H1 (cell line): Measurements from ENCODE around the gene TMEM161A. TPM values are rescaled to one million over a fixed set of nuclear protein-coding genes. Genes with fewer than 3 reads are reported as not detected.

Experiments
- CTCF ChIA-PET: fragments of 300-600 bp; sonication (Branson Sonifier 250); formaldehyde crosslinking; loops from one replicate; lab custom pipeline; 2021; ENCODE audit not compliant: partially characterized antibody; lab: Charles Lee
- POLR2A ChIA-PET: fragments of 300-600 bp; sonication (Branson Sonifier 250); formaldehyde crosslinking; loops from one replicate; lab custom pipeline; 2021; ENCODE audit warnings: inconsistent platforms; ENCODE audit not compliant: partially characterized antibody; lab: Charles Lee
- DNase-seq, 2 experiments: peaks; one replicate each; pipeline versions ENCODE4 v3.0.0 to v3.0.0-alpha.2; 2010 to 2022; ENCODE audit warnings: low spot score in 2 of 2, low read depth in 1 of 2, mixed read lengths in 1 of 2
- FAIRE-seq: peaks from 2 replicates; lab custom pipeline; 2011; peaks lifted over from hg19 to GRCh38; lab: Jason Lieb, UNC
- H2AFZ ChIP-seq: 2 replicates; pipeline ENCODE4 v1.8.1; 2012; ENCODE audit warnings: low read length, inconsistent platforms
- H2AK5ac ChIP-seq: 2 replicates; pipeline ENCODE4 v1.6.1; 2013; ENCODE audit warnings: low read depth, low read length
- H2BK120ac ChIP-seq: replicated peaks from 2 replicates; pipeline ENCODE3; 2013; ENCODE audit warnings: low read depth, low read length, inconsistent platforms
- H2BK12ac ChIP-seq: 2 replicates; pipeline ENCODE4 v1.6.1; 2013; ENCODE audit warnings: low read depth, low read length
- H2BK15ac ChIP-seq: 2 replicates; pipeline ENCODE4 v1.6.1; 2013; ENCODE audit warnings: low read length
- H2BK20ac ChIP-seq: 2 replicates; pipeline ENCODE4 v1.6.1; 2013; ENCODE audit warnings: low read length
- H2BK5ac ChIP-seq: 2 replicates; pipeline ENCODE4 v1.6.1; 2013; ENCODE audit warnings: low read depth, low read length
- H3K14ac ChIP-seq: 2 replicates; pipeline ENCODE4 v1.6.1; 2013; ENCODE audit warnings: inconsistent platforms; ENCODE audit not compliant: insufficient read length
- H3K18ac ChIP-seq: 2 replicates; pipeline ENCODE4 v1.6.1; 2013; ENCODE audit warnings: low read length; ENCODE audit errors: extremely low read depth
- H3K23ac ChIP-seq: 2 replicates; pipeline ENCODE4 v1.6.1; 2013; ENCODE audit warnings: inconsistent platforms; ENCODE audit not compliant: insufficient read length
- H3K23me2 ChIP-seq: 2 replicates; pipeline ENCODE4 v1.6.1; 2013; ENCODE audit warnings: low read depth, low read length
- H3K27ac ChIP-seq: 2 replicates; pipeline ENCODE4 v1.6.1; 2011; ENCODE audit warnings: low read depth, low read length, inconsistent platforms
- H3K27me3 ChIP-seq, 4 experiments: replicated peaks in 1 of 4; 1 replicate in 1 of 4; 2 replicates in 3 of 4; pipeline versions ENCODE4 v1.6.1 to v1.8.1; 2011 to 2013; ENCODE audit warnings: low read length in 3 of 4, mild to moderate bottlenecking in 3 of 4, inconsistent platforms in 2 of 4, mixed read lengths in 2 of 4, moderate library complexity in 1 of 4; ENCODE audit not compliant: control insufficient read depth in 3 of 4, insufficient read depth in 3 of 4; ENCODE audit errors: extremely low read depth in 1 of 4
- H3K36me3 ChIP-seq, 4 experiments: 2 replicates each; pipeline versions ENCODE4 v1.6.1 to v1.8.1; 2011 to 2013; ENCODE audit warnings: mild to moderate bottlenecking in 4 of 4, low read length in 3 of 4, moderate library complexity in 2 of 4, control low read depth in 1 of 4, inconsistent platforms in 1 of 4; ENCODE audit not compliant: insufficient read depth in 4 of 4, control insufficient read depth in 2 of 4
- H3K4ac ChIP-seq: replicated peaks from 2 replicates; pipeline ENCODE3; 2013; ENCODE audit warnings: low read length, low read depth, mixed read lengths, inconsistent platforms; ENCODE audit not compliant: insufficient read length
- H3K4me1 ChIP-seq, 4 experiments: replicated peaks in 1 of 4; 1 replicate in 1 of 4; 2 replicates in 3 of 4; pipeline versions ENCODE4 v1.6.1 to v1.8.1; 2011 to 2013; ENCODE audit warnings: low read length in 3 of 4, inconsistent platforms in 2 of 4, mixed read lengths in 1 of 4; ENCODE audit not compliant: insufficient read depth in 4 of 4, control insufficient read depth in 3 of 4
- H3K4me2 ChIP-seq, 2 experiments: 2 replicates each; pipeline versions ENCODE4 v1.6.1 to v1.8.1; 2011 to 2013; ENCODE audit warnings: low read depth in 2 of 2, low read length in 2 of 2, control low read depth in 1 of 2, inconsistent platforms in 1 of 2, mild to moderate bottlenecking in 1 of 2; ENCODE audit not compliant: insufficient read depth in 1 of 2
- H3K4me3 ChIP-seq, 4 experiments: fragments of 200-600, 300-600 bp in 1 of 4; sonication (generic), shearing (Covaris generic), sonication (Bioruptor Twin) in 1 of 4; 2 replicates each; pipeline versions ENCODE4 v1.5.1 to v1.8.1; 2011 to 2016; ENCODE audit warnings: low read length in 4 of 4, low read depth in 3 of 4, control low read depth in 2 of 4, inconsistent platforms in 2 of 4, mild to moderate bottlenecking in 2 of 4, mixed read lengths in 1 of 4, moderate library complexity in 1 of 4; ENCODE audit not compliant: insufficient read depth in 2 of 4; ENCODE audit errors: extremely low read depth in 1 of 4
- H3K56ac ChIP-seq: replicated peaks from 2 replicates; pipeline ENCODE3; 2013; ENCODE audit warnings: low read depth, mild to moderate bottlenecking, mixed read lengths, low read length, inconsistent platforms; ENCODE audit not compliant: insufficient read length
- H3K79me1 ChIP-seq: 2 replicates; pipeline ENCODE4 v1.6.1; 2013; ENCODE audit warnings: low read depth, low read length, control low read depth
- H3K79me2 ChIP-seq, 2 experiments: 2 replicates each; pipeline versions ENCODE4 v1.6.1 to v1.8.1; 2012 to 2013; ENCODE audit warnings: low read length in 2 of 2, mild to moderate bottlenecking in 2 of 2, inconsistent platforms in 1 of 2; ENCODE audit not compliant: insufficient read depth in 2 of 2, control insufficient read depth in 1 of 2
- H3K9ac ChIP-seq, 4 experiments: replicated peaks in 1 of 4; 1 replicate in 1 of 4; 2 replicates in 3 of 4; pipeline versions ENCODE4 v1.6.1 to v1.8.1; 2011 to 2013; ENCODE audit warnings: low read depth in 3 of 4, low read length in 3 of 4, control low read depth in 2 of 4, mild to moderate bottlenecking in 2 of 4, moderate library complexity in 2 of 4, inconsistent platforms in 1 of 4; ENCODE audit errors: extremely low read depth in 1 of 4
- H3K9me3 ChIP-seq, 2 experiments: 2 replicates each; pipeline versions ENCODE4 v1.6.1 to v1.8.1; 2012 to 2013; ENCODE audit warnings: mild to moderate bottlenecking in 2 of 2, moderate library complexity in 2 of 2, control low read depth in 1 of 2, inconsistent platforms in 1 of 2, low read depth in 1 of 2, low read length in 1 of 2, mixed read lengths in 1 of 2; ENCODE audit not compliant: insufficient read depth in 2 of 2
- H4K20me1 ChIP-seq, 2 experiments: replicated peaks in 1 of 2; 2 replicates each; pipeline versions ENCODE3 to v1.8.1; 2011 to 2013; ENCODE audit warnings: inconsistent platforms in 2 of 2, low read length in 2 of 2, mild to moderate bottlenecking in 1 of 2; ENCODE audit not compliant: insufficient read depth in 2 of 2, control insufficient read depth in 1 of 2
- H4K5ac ChIP-seq: 2 replicates; pipeline ENCODE4 v1.6.1; 2013; ENCODE audit warnings: low read length, low read depth, mixed read lengths, inconsistent platforms; ENCODE audit not compliant: insufficient read length
- H4K8ac ChIP-seq: 2 replicates; pipeline ENCODE4 v1.8.0; 2013; ENCODE audit warnings: mild to moderate bottlenecking, moderate library complexity, low read length, inconsistent platforms; ENCODE audit not compliant: insufficient read depth; ENCODE audit errors: extremely low read depth
- H4K91ac ChIP-seq: replicated peaks from 2 replicates; pipeline ENCODE3; 2013; ENCODE audit warnings: low read length, mixed read lengths, inconsistent platforms; ENCODE audit not compliant: insufficient read length
- ASH2L ChIP-seq: fragments of 200-600, 300-600 bp; sonication (generic); IDR thresholded peaks from one replicate; pipeline ENCODE4 v1.7.1; 2017; ENCODE audit warnings: low read length
- ATF2 ChIP-seq: IDR thresholded peaks from 2 replicates; pipeline ENCODE4 v1.6.1; 2012; ENCODE audit warnings: low read length, inconsistent platforms
- CHD2 ChIP-seq: IDR thresholded peaks from 2 replicates; pipeline ENCODE4 v1.6.1; 2012; ENCODE audit warnings: low read length, improper control_type of control experiment
- EGR1 ChIP-seq: IDR thresholded peaks from 2 replicates; pipeline ENCODE4 v1.6.1; 2011; ENCODE audit warnings: low read depth, low read length, borderline replicate concordance
- GABPA ChIP-seq: IDR thresholded peaks from 2 replicates; pipeline ENCODE4 v1.6.1; 2011; ENCODE audit warnings: mild to moderate bottlenecking, low read length, moderate library complexity, borderline replicate concordance; ENCODE audit not compliant: insufficient read depth
- HDAC2 ChIP-seq, 2 experiments: fragments of 300-600 bp in 1 of 2; sonication (generic) in 1 of 2; IDR thresholded peaks; 2 replicates each; pipeline ENCODE4 v1.6.1; 2011 to 2012; ENCODE audit warnings: low read depth in 2 of 2, low read length in 2 of 2, mild to moderate bottlenecking in 2 of 2, moderate library complexity in 2 of 2, borderline replicate concordance in 1 of 2, inconsistent platforms in 1 of 2
- JUN ChIP-seq: IDR thresholded peaks from 2 replicates; pipeline ENCODE4 v1.6.1; 2011; ENCODE audit warnings: low read depth, mild to moderate bottlenecking, improper control_type of control experiment, low read length
- JUND ChIP-seq: IDR thresholded peaks from 2 replicates; pipeline ENCODE4 v1.6.1; 2011; ENCODE audit warnings: mild to moderate bottlenecking, improper control_type of control experiment, low read length
- NRF1 ChIP-seq: IDR thresholded peaks from 2 replicates; pipeline ENCODE4 v1.6.1; 2011; ENCODE audit warnings: mild to moderate bottlenecking, low read depth, low read length, improper control_type of control experiment
- SIN3A ChIP-seq, 2 experiments: IDR thresholded peaks in 1 of 2; conservative IDR thresholded peaks in 1 of 2; 2 replicates each; pipeline ENCODE4 v1.6.1; 2011 to 2012; ENCODE audit warnings: low read length in 2 of 2, improper control_type of control experiment in 1 of 2, low read depth in 1 of 2, mild to moderate bottlenecking in 1 of 2
- SIRT6 ChIP-seq: IDR thresholded peaks from one replicate; pipeline ENCODE4 v1.7.1; 2012; ENCODE audit warnings: low read length, inconsistent platforms
- SP4 ChIP-seq: IDR thresholded peaks from 2 replicates; pipeline ENCODE4 v1.6.1; 2012; ENCODE audit warnings: low read length, inconsistent platforms
- WGBS, 2 experiments: shearing (Covaris generic) in 1 of 2; methylation state at CpG; one replicate each; pipeline versions ENCODE4 v1.1.6 to v1.1.7; 2013 to 2015; ENCODE audit warnings: low lambda C conversion rate in 2 of 2, mixed read lengths in 2 of 2, inconsistent platforms in 1 of 2, low coverage in 1 of 2, missing lambda C conversion rate in 1 of 2; ENCODE audit not compliant: insufficient replicate concordance in 2 of 2, insufficient coverage in 1 of 2, insufficient read length in 1 of 2; ENCODE audit errors: extremely low coverage in 1 of 2, missing lambda C conversion rate in 1 of 2; 5-methylcytosine and 5-hydroxymethylcytosine counted together
- polyA plus RNA-seq, 7 experiments: library from polyadenylated mRNA; depleted of rRNA in 3 of 7; stranded (reverse) in 5 of 7; unstranded in 2 of 7; fragments of >200 nt in 5 of 7; fragments of 200-250 nt in 2 of 7; gene quantifications; 1 replicate in 5 of 7; 2 replicates in 1 of 7; 4 replicates in 1 of 7; pipeline versions ENCODE4 v1.2.1 to v1.2.3, GENCODE V29; 2011 to 2013; ENCODE audit warnings: missing spikeins in 2 of 7, mixed read lengths in 2 of 7
- total RNA-seq: library from RNA; stranded (reverse); fragmentation: NEBNext Ultra II Directional; extraction: Animal tissue kit (Norgen Biotek cat#: 25700); gene quantifications from 2 replicates; pipeline ENCODE4 v1.2.1, GENCODE V29; 2021

TMEM161A gene
- total and polyA plus RNA-seq, 2 of the 8 experiments (the other 6 are each of a cell fraction or from before 2014, with no cell fraction given), result 47.8 to 103 TPM

DNA sequence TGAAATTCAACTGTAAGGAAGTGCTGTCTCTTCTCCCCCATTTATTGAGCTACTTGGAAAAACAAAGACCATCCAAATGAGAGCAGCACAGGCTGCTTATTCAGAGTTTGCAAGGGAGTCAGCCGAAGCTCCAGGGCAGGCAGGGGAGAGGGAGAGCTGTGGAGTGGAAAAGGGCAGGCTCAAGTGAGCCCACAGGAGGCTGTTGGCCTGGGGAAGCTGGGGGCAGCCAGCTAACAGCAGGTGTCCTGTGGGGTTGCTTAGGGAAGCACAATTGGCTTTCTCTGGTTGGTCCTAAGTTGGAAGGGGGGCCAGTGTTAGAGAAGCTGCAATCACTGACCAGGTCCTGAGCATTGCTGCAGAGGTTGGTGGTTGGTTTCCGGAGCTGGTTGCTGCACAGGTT is 50.6 kb downstream of the TMEM161A start:
- Histone ChIP-seq H2BK12ac (no peak overlapping the region), H3K9me3 (no peaks in the 10 kb centered on the region), H3K4ac (no peak overlapping the region), H4K91ac (no peak overlapping the region), H4K5ac (no peak overlapping the region), H3K36me3 (no peaks in the 10 kb centered on the region), H4K8ac (0 out of 2 replicates have a peak overlapping the region, but pooled peaks have one; percentile 45), H2BK5ac (no peak overlapping the region; the same call in 1 of the 2 replicates), H3K14ac (no peak overlapping the region), H3K4me3 (no peak overlapping the region), H3K79me2 (no peaks in the 10 kb centered on the region), H2BK120ac (peak overlapping the region; percentile 64), H3K18ac (peak overlapping the region; percentile 32), H3K27me3 (peaks cover 0 to under 1% (median 0%) of the 10 kb centered on the region in 4 experiments; a peak in 1 of 7 replicates), H3K9ac (no peak overlapping the region), H3K56ac (no peak overlapping the region), H3K27ac (no peak overlapping the region), H3K23ac (no peak overlapping the region), H2AFZ (no peak overlapping the region), H3K4me1 (peaks cover 9 to 15% (median 12%) of the 10 kb centered on the region in 4 experiments), H3K79me1 (no peaks in the 10 kb centered on the region), H2BK15ac (no peak overlapping the region), H2BK20ac (0 out of 2 replicates have a peak overlapping the region, but pooled peaks have one; percentile 72), H3K4me2 (no peak overlapping the region), H3K23me2 (no peaks in the 10 kb centered on the region), H2AK5ac (peak overlapping the region; percentile 65; the same call in 1 of the 2 replicates), H4K20me1 (peaks cover 0 to 2% of the 10 kb centered on the region in 2 experiments)
- DNase-seq, result no peak
- CTCF ChIA-PET, result interaction anchor here (0.6 to 4.5 kb wide), 6 partner anchors 23 to 619 kb away, joined by 3 to 18 read pairs (median 4); no protein-coding TSS in a partner anchor
- POLR2A ChIA-PET, result interaction anchor here (0.9 to 1.5 kb wide), 4 partner anchors 11 to 23 kb away, joined by 3 to 5 read pairs (median 4); no protein-coding TSS in a partner anchor
- no peak for FAIRE-seq
- whole genome bisulfite sequencing, 2 experiments, result 100% methylated on average over 2 of the region's 2 CpGs; no CpG with 5 or more reads in 1 of the 2 experiments
- TF ChIP-seq SP4, result no peak
- TF ChIP-seq SIRT6, result no peak
- no peak for TF ChIP-seq ASH2L
- no peak for TF ChIP-seq JUN
- no peak for TF ChIP-seq ATF2
- no peak for TF ChIP-seq EGR1
- no peak for TF ChIP-seq CHD2
- no peak for TF ChIP-seq JUND
- no peak for TF ChIP-seq HDAC2 (IDR thresholded peaks at IDR 0.05; ENCODE audit: borderline replicate concordance in 1 of 2, low read depth in 2 of 2, low read length in 2 of 2)
- no peak for TF ChIP-seq NRF1
- no peak for TF ChIP-seq SIN3A (conservative IDR thresholded peaks at IDR 0.05 in 1 of 2, IDR thresholded peaks at IDR 0.05 in 1 of 2; ENCODE audit: low read depth in 1 of 2, low read length in 2 of 2)
- TF ChIP-seq GABPA, result no peak
